Trophoblast cell (in vitro differentiated cells and primary cell): Measurements from ENCODE around the gene MVD.

Experiments used
- DNase-seq, 2 donors: peaks; one replicate each; pipeline ENCODE4 v3.0.0-alpha.2; 2016
- H2AFZ ChIP-seq: 2 replicates; pipeline ENCODE4 v1.6.1; 2013; ENCODE audit warnings: low read length, moderate library complexity, mild to moderate bottlenecking; ENCODE audit not compliant: insufficient read depth, poor library complexity
- H2AK5ac ChIP-seq: 2 replicates; pipeline ENCODE4 v1.6.1; 2013; ENCODE audit warnings: mild to moderate bottlenecking, low read length
- H2BK120ac ChIP-seq: 2 replicates; pipeline ENCODE4 v1.6.1; 2013; ENCODE audit warnings: low read length, mild to moderate bottlenecking, moderate library complexity; ENCODE audit not compliant: insufficient read depth, poor library complexity
- H2BK12ac ChIP-seq: 2 replicates; pipeline ENCODE4 v1.6.1; 2013; ENCODE audit warnings: mild to moderate bottlenecking, low read length, moderate library complexity
- H2BK5ac ChIP-seq: 2 replicates; pipeline ENCODE4 v1.6.1; 2013; ENCODE audit warnings: low read length, low read depth, moderate library complexity, mild to moderate bottlenecking; ENCODE audit not compliant: poor library complexity
- H3K14ac ChIP-seq: 2 replicates; pipeline ENCODE4 v1.6.1; 2013; ENCODE audit warnings: mild to moderate bottlenecking, low read length
- H3K18ac ChIP-seq: 2 replicates; pipeline ENCODE4 v1.6.1; 2013; ENCODE audit warnings: mild to moderate bottlenecking, low read length
- H3K23ac ChIP-seq: 2 replicates; pipeline ENCODE4 v1.6.1; 2013; ENCODE audit warnings: low read length
- H3K27ac ChIP-seq: 2 replicates; pipeline ENCODE4 v1.5.1; 2013; ENCODE audit warnings: low read depth, mild to moderate bottlenecking, inconsistent platforms, low read length, moderate library complexity
- H3K27me3 ChIP-seq: 2 replicates; pipeline ENCODE4 v1.6.1; 2013; ENCODE audit warnings: inconsistent platforms, mild to moderate bottlenecking, low read length, moderate library complexity; ENCODE audit not compliant: insufficient read depth
- H3K36me3 ChIP-seq, 2 experiments: 1 replicate in 1 of 2; 2 replicates in 1 of 2; pipeline ENCODE4 v1.6.1; 2013; ENCODE audit warnings: low read length in 2 of 2, mild to moderate bottlenecking in 2 of 2, moderate library complexity in 1 of 2; ENCODE audit not compliant: insufficient read depth in 2 of 2, control insufficient read depth in 1 of 2
- H3K4ac ChIP-seq: 2 replicates; pipeline ENCODE4 v1.6.1; 2013; ENCODE audit warnings: low read depth, mild to moderate bottlenecking, low read length, moderate library complexity
- H3K4me1 ChIP-seq, 2 experiments: 1 replicate in 1 of 2; 2 replicates in 1 of 2; pipeline ENCODE4 v1.6.1; 2013; ENCODE audit warnings: low read length in 2 of 2, mild to moderate bottlenecking in 2 of 2, moderate library complexity in 1 of 2; ENCODE audit not compliant: insufficient read depth in 2 of 2, control insufficient read depth in 1 of 2
- H3K4me2 ChIP-seq: 2 replicates; pipeline ENCODE4 v1.6.1; 2013; ENCODE audit warnings: inconsistent platforms, mild to moderate bottlenecking, low read length, moderate library complexity
- H3K4me3 ChIP-seq: 2 replicates; pipeline ENCODE4 v1.5.1; 2013; ENCODE audit warnings: mild to moderate bottlenecking, low read depth, low read length, inconsistent platforms
- H3K79me1 ChIP-seq: one replicate; pipeline ENCODE4 v1.6.1; 2013; ENCODE audit warnings: low read length
- H3K79me2 ChIP-seq: 2 replicates; pipeline ENCODE4 v1.6.1; 2013; ENCODE audit warnings: low read length, mild to moderate bottlenecking; ENCODE audit not compliant: control insufficient read depth, insufficient read depth, poor library complexity
- H3K9ac ChIP-seq: 2 replicates; pipeline ENCODE4 v1.6.1; 2013; ENCODE audit warnings: mild to moderate bottlenecking, low read length
- H3K9me3 ChIP-seq: 2 replicates; pipeline ENCODE4 v1.6.1; 2013; ENCODE audit warnings: low read depth, mild to moderate bottlenecking, control low read depth, inconsistent platforms, low read length; ENCODE audit not compliant: insufficient read depth
- H4K12ac ChIP-seq: 2 replicates; pipeline ENCODE4 v1.6.1; 2013; ENCODE audit warnings: low read depth, mild to moderate bottlenecking, low read length, moderate library complexity
- H4K8ac ChIP-seq: 2 replicates; pipeline ENCODE4 v1.6.1; 2013; ENCODE audit warnings: low read depth, mild to moderate bottlenecking, low read length, moderate library complexity
- H4K91ac ChIP-seq: one replicate; pipeline ENCODE4 v1.6.1; 2013; ENCODE audit warnings: low read depth, mild to moderate bottlenecking, low read length, moderate library complexity
- WGBS: extraction: QIAGEN DNeasy Blood & Tissue Kit; methylation state at CpG from one replicate; pipeline ENCODE4 v1.1.7; 2013; ENCODE audit warnings: missing lambda C conversion rate; ENCODE audit not compliant: insufficient read length, insufficient coverage; ENCODE audit errors: extremely low coverage; 5-methylcytosine and 5-hydroxymethylcytosine counted together

The MVD gene

GRCh38 chr16:88657371-88657770 lies 5.5 kb downstream of the MVD start:
- H3K4ac ChIP-seq = peak overlapping the region; percentile 15
- no peak overlapping the region for H3K4me3 ChIP-seq
- no CpG with 5 or more reads among the region's 19 CpGs for WGBS
- no peak overlapping the region for H3K14ac ChIP-seq
- H3K36me3 ChIP-seq = peaks cover 69 to 75% of the 10 kb centered on the region in 2 experiments
- H3K9ac ChIP-seq = no peak overlapping the region
- no peak overlapping the region for H3K4me2 ChIP-seq
- H4K8ac ChIP-seq = no peak overlapping the region
- H3K9me3 ChIP-seq = peaks cover 5% of the 10 kb centered on the region
- peaks cover 15% of the 10 kb centered on the region for H3K79me2 ChIP-seq
- peaks cover 2 to 7% of the 10 kb centered on the region in 2 experiments for H3K4me1 ChIP-seq
- no peak overlapping the region for H2AK5ac ChIP-seq
- no peak overlapping the region for H2BK12ac ChIP-seq
- DNase-seq = no peak
- H2BK5ac ChIP-seq = no peak overlapping the region
- H3K79me1 ChIP-seq = peaks cover 3% of the 10 kb centered on the region
- no peak overlapping the region for H2BK120ac ChIP-seq
- no peak overlapping the region for H3K23ac ChIP-seq
- H3K27ac ChIP-seq = no peak overlapping the region
- H2AFZ ChIP-seq = no peak overlapping the region
- H3K18ac ChIP-seq = no peak overlapping the region
- H4K91ac ChIP-seq = no peak overlapping the region
- no peak overlapping the region for H4K12ac ChIP-seq
- H3K27me3 ChIP-seq = no peaks in the 10 kb centered on the region

- Histone ChIP-seq H3K4ac (no peak overlapping the region), H4K12ac (no peak overlapping the region), H2BK5ac (no peak overlapping the region), H2AK5ac (no peak overlapping the region), H3K4me2 (no peak overlapping the region), H3K18ac (no peak overlapping the region), H2BK12ac (no peak overlapping the region), H3K9ac (no peak overlapping the region), H4K91ac (no peak overlapping the region), H3K27me3 (no peaks in the 10 kb centered on the region), H3K14ac (no peak overlapping the region), H3K23ac (no peak overlapping the region), H3K79me1 (no peaks in the 10 kb centered on the region), H3K4me3 (peak overlapping the region; percentile 48), H2BK120ac (no peak overlapping the region), H3K9me3 (peaks cover 5% of the 10 kb centered on the region), H3K27ac (no peak overlapping the region), H3K4me1 (peaks cover 7 to 9% of the 10 kb centered on the region in 2 experiments), H3K79me2 (peaks cover 9% of the 10 kb centered on the region), H2AFZ (no peak overlapping the region), H4K8ac (no peak overlapping the region), H3K36me3 (peaks cover 78 to 82% of the 10 kb centered on the region in 2 experiments)
- no peak for DNase-seq
- no CpG with 5 or more reads among the region's 25 CpGs for whole genome bisulfite sequencing
These were observed 6.5 kb downstream of the MVD start for GRCh38 chr16:88656291-88656980.

- Histone ChIP-seq H2AK5ac (no peak overlapping the region), H4K8ac (no peak overlapping the region), H3K23ac (no peak overlapping the region), H3K4me3 (no peak overlapping the region), H3K4ac (no peak overlapping the region), H2BK5ac (no peak overlapping the region), H4K91ac (no peak overlapping the region), H2BK12ac (no peak overlapping the region), H3K79me2 (peaks cover 9% of the 10 kb centered on the region), H3K18ac (no peak overlapping the region), H3K27me3 (no peaks in the 10 kb centered on the region), H3K4me2 (no peak overlapping the region), H3K4me1 (peaks cover 10 to 12% of the 10 kb centered on the region in 2 experiments), H3K36me3 (peaks cover 80 to 82% of the 10 kb centered on the region in 2 experiments), H3K9ac (no peak overlapping the region), H3K27ac (no peak overlapping the region), H3K9me3 (peaks cover 5% of the 10 kb centered on the region), H2BK120ac (no peak overlapping the region), H4K12ac (no peak overlapping the region), H2AFZ (no peak overlapping the region), H3K79me1 (peaks cover under 1% of the 10 kb centered on the region), H3K14ac (no peak overlapping the region)
- no peak for DNase-seq
- no CpG with 5 or more reads among the region's 29 CpGs for WGBS
These were observed 7.1 kb downstream of the MVD start for GRCh38 chr16:88655733-88656281.

GRCh38 chr16:88655053-88655732 lies 7.7 kb downstream of the MVD start:
- Histone ChIP-seq H3K4ac (no peak overlapping the region), H2BK5ac (no peak overlapping the region), H3K27ac (no peak overlapping the region), H3K27me3 (no peaks in the 10 kb centered on the region), H3K36me3 (peaks cover 80% of the 10 kb centered on the region in 2 experiments), H3K79me1 (peaks cover 6% of the 10 kb centered on the region), H4K12ac (no peak overlapping the region), H3K4me1 (peaks cover 10 to 13% of the 10 kb centered on the region in 2 experiments), H3K23ac (no peak overlapping the region), H4K8ac (no peak overlapping the region), H2AK5ac (no peak overlapping the region), H3K14ac (no peak overlapping the region), H2BK12ac (no peak overlapping the region), H3K4me3 (no peak overlapping the region), H3K4me2 (no peak overlapping the region), H4K91ac (no peak overlapping the region), H2BK120ac (no peak overlapping the region), H2AFZ (no peak overlapping the region), H3K9ac (no peak overlapping the region), H3K18ac (no peak overlapping the region), H3K9me3 (peaks cover 5% of the 10 kb centered on the region), H3K79me2 (peaks cover 15% of the 10 kb centered on the region)
- no peak for DNase-seq
- no CpG with 5 or more reads among the region's 50 CpGs for WGBS
